IPS-18c (cell line): ENCODE measurements around the gene MRPL21.

Experiments used
- H3K4me3 ChIP-seq: 2 replicates; pipeline ENCODE4 v1.7.0; 2013; ENCODE audit warnings: low read depth, mild to moderate bottlenecking, low read length, moderate library complexity; ENCODE audit not compliant: insufficient read depth
- H3K9me3 ChIP-seq: one replicate; pipeline ENCODE4 v1.6.1; 2013; ENCODE audit warnings: mild to moderate bottlenecking, low read length, moderate library complexity; ENCODE audit not compliant: control insufficient read depth, insufficient read depth

Gene MRPL21

GRCh38 chr11:68903288-68904247 lies at the start of gene MRPL21, which contains the start of gene IGHMBP2:
MRPL21 (minus strand) TSS chr11:68903832; CDS start chr11:68903810, 22 bp downstream.
IGHMBP2 (plus strand) TSS chr11:68903891; CDS start chr11:68903953, 62 bp downstream.
- Histone ChIP-seq H3K4me3 (peak within 1 kb of the TSS; percentile 88), H3K9me3 (peaks cover 3% of the 10 kb centered on the region)

- Histone ChIP-seq H3K9me3 (no peaks in the 10 kb centered on the region), H3K4me3 (no peak overlapping the region)
These were observed 47.1 kb upstream of the MRPL21 start for GRCh38 chr11:68950762-68951161.

GRCh38 chr11:68950270-68950669 lies 46.6 kb upstream of the MRPL21 start:
- no peaks in the 10 kb centered on the region for H3K9me3 ChIP-seq
- H3K4me3 ChIP-seq, result no peak overlapping the region

GRCh38 chr11:68948935-68949334 lies 45.3 kb upstream of the MRPL21 start:
- Histone ChIP-seq H3K9me3 (no peaks in the 10 kb centered on the region), H3K4me3 (no peak overlapping the region)

- H3K4me3 ChIP-seq, result no peak overlapping the region
- no peaks in the 10 kb centered on the region for H3K9me3 ChIP-seq
These were observed 44.9 kb upstream of the MRPL21 start for GRCh38 chr11:68948496-68948895.

GRCh38 chr11:68947151-68947550 lies 43.5 kb upstream of the MRPL21 start:
- Histone ChIP-seq H3K4me3 (no peak overlapping the region), H3K9me3 (no peaks in the 10 kb centered on the region)

- no peak overlapping the region for H3K4me3 ChIP-seq
- no peaks in the 10 kb centered on the region for H3K9me3 ChIP-seq
These were observed 42.9 kb upstream of the MRPL21 start for GRCh38 chr11:68946416-68947090.

GRCh38 chr11:68942751-68943271 lies 39.2 kb upstream of the MRPL21 start:
- Histone ChIP-seq H3K9me3 (no peaks in the 10 kb centered on the region), H3K4me3 (no peak overlapping the region)

- Histone ChIP-seq H3K4me3 (no peak overlapping the region), H3K9me3 (no peaks in the 10 kb centered on the region)
These were observed 38.5 kb upstream of the MRPL21 start for GRCh38 chr11:68942095-68942620.

GRCh38 chr11:68941324-68942094 lies 37.9 kb upstream of the MRPL21 start:
- Histone ChIP-seq H3K4me3 (no peak overlapping the region), H3K9me3 (no peaks in the 10 kb centered on the region)

GRCh38 chr11:68940651-68941323 lies 37.2 kb upstream of the MRPL21 start:
- no peaks in the 10 kb centered on the region for H3K9me3 ChIP-seq
- no peak overlapping the region for H3K4me3 ChIP-seq

GRCh38 chr11:68939583-68940555 lies 36.2 kb upstream of the MRPL21 start:
- Histone ChIP-seq H3K9me3 (no peaks in the 10 kb centered on the region), H3K4me3 (no peak overlapping the region)

GRCh38 chr11:68938816-68939582 lies 35.4 kb upstream of the MRPL21 start:
- H3K9me3 ChIP-seq, result no peaks in the 10 kb centered on the region
- H3K4me3 ChIP-seq, result no peak overlapping the region

GRCh38 chr11:68938088-68938487 lies 34.5 kb upstream of the MRPL21 start:
- Histone ChIP-seq H3K4me3 (no peak overlapping the region), H3K9me3 (no peaks in the 10 kb centered on the region)
